Liver (tissue), 3 donors: Measurements from ENCODE around the gene STPG4.

Experiments used
- EGR1 ChIP-seq, 2 donors: IDR thresholded peaks; 2 replicates each; pipeline ENCODE4 v1.6.1; 2016 to 2018; ENCODE audit warnings: antibody characterized with exemption in 2 of 2, low read depth in 2 of 2
- FOXA1 ChIP-seq: IDR thresholded peaks from 2 replicates; pipeline ENCODE4 v1.6.1; 2016; ENCODE audit warnings: antibody characterized with exemption
- GABPA ChIP-seq, 2 donors: IDR thresholded peaks in 1 of 2; conservative IDR thresholded peaks in 1 of 2; 2 replicates each; pipeline ENCODE4 v1.6.1; 2016; ENCODE audit warnings: antibody characterized with exemption in 2 of 2, mild to moderate bottlenecking in 1 of 2, moderate library complexity in 1 of 2
- MAX ChIP-seq: IDR thresholded peaks from 2 replicates; pipeline ENCODE4 v1.6.1; 2016; ENCODE audit warnings: antibody characterized with exemption
- SP1 ChIP-seq: IDR thresholded peaks from 2 replicates; pipeline ENCODE4 v1.6.1; 2018; ENCODE audit warnings: antibody characterized with exemption, mild to moderate bottlenecking
- TF ChIP-seq, protein P1 (sequence below): fragments of 150-350 bp; IDR thresholded peaks from 2 replicates; pipeline ENCODE4 v1.5.1; 2017; ENCODE audit warnings: improper control_type of control experiment, low read depth, low read length; ENCODE audit not compliant: missing input control
- TF ChIP-seq, protein P2 (sequence below): IDR thresholded peaks from 2 replicates; pipeline ENCODE4 v1.6.1; 2016; ENCODE audit warnings: antibody characterized with exemption, mild to moderate bottlenecking
- TF ChIP-seq, protein P3 (sequence below): IDR thresholded peaks from 2 replicates; pipeline ENCODE4 v1.6.1; 2016; ENCODE audit warnings: antibody characterized with exemption
- donor health status: healthy.
- donor health status: healthy.

DNA sequence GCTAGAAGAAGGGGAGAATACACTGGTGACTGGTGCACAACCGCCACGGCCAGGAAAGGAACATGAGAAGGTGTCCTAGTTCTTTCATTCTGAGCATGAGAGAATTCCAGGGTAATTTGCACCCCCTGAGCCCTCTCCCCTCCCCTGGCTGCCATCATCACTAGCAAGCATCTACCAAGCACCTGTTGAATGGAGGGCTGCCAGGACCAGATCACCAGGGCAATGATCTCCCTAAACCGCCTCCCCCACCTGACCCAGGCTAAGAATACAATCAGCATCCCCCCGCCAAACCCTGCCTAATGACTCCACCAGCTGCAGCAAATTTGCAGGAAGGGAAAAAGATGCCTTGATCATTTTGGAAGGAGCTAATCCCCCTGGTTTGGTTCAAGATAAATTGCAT is 100.2 kb downstream of the STPG4 start:
- TF ChIP-seq SP1, result no peak
- TF ChIP-seq, protein P1, sequence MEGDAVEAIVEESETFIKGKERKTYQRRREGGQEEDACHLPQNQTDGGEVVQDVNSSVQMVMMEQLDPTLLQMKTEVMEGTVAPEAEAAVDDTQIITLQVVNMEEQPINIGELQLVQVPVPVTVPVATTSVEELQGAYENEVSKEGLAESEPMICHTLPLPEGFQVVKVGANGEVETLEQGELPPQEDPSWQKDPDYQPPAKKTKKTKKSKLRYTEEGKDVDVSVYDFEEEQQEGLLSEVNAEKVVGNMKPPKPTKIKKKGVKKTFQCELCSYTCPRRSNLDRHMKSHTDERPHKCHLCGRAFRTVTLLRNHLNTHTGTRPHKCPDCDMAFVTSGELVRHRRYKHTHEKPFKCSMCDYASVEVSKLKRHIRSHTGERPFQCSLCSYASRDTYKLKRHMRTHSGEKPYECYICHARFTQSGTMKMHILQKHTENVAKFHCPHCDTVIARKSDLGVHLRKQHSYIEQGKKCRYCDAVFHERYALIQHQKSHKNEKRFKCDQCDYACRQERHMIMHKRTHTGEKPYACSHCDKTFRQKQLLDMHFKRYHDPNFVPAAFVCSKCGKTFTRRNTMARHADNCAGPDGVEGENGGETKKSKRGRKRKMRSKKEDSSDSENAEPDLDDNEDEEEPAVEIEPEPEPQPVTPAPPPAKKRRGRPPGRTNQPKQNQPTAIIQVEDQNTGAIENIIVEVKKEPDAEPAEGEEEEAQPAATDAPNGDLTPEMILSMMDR, result no peak
- TF ChIP-seq, protein P2, sequence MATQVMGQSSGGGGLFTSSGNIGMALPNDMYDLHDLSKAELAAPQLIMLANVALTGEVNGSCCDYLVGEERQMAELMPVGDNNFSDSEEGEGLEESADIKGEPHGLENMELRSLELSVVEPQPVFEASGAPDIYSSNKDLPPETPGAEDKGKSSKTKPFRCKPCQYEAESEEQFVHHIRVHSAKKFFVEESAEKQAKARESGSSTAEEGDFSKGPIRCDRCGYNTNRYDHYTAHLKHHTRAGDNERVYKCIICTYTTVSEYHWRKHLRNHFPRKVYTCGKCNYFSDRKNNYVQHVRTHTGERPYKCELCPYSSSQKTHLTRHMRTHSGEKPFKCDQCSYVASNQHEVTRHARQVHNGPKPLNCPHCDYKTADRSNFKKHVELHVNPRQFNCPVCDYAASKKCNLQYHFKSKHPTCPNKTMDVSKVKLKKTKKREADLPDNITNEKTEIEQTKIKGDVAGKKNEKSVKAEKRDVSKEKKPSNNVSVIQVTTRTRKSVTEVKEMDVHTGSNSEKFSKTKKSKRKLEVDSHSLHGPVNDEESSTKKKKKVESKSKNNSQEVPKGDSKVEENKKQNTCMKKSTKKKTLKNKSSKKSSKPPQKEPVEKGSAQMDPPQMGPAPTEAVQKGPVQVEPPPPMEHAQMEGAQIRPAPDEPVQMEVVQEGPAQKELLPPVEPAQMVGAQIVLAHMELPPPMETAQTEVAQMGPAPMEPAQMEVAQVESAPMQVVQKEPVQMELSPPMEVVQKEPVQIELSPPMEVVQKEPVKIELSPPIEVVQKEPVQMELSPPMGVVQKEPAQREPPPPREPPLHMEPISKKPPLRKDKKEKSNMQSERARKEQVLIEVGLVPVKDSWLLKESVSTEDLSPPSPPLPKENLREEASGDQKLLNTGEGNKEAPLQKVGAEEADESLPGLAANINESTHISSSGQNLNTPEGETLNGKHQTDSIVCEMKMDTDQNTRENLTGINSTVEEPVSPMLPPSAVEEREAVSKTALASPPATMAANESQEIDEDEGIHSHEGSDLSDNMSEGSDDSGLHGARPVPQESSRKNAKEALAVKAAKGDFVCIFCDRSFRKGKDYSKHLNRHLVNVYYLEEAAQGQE, result no peak
- no peak for TF ChIP-seq GABPA (IDR thresholded peaks at IDR 0.05 in 1 of 2, conservative IDR thresholded peaks at IDR 0.05 in 1 of 2)
- TF ChIP-seq EGR1 (IDR thresholded peaks at IDR 0.05; ENCODE audit: low read depth in 2 of 2), result no peak
- no peak for TF ChIP-seq MAX
- TF ChIP-seq, protein P3, sequence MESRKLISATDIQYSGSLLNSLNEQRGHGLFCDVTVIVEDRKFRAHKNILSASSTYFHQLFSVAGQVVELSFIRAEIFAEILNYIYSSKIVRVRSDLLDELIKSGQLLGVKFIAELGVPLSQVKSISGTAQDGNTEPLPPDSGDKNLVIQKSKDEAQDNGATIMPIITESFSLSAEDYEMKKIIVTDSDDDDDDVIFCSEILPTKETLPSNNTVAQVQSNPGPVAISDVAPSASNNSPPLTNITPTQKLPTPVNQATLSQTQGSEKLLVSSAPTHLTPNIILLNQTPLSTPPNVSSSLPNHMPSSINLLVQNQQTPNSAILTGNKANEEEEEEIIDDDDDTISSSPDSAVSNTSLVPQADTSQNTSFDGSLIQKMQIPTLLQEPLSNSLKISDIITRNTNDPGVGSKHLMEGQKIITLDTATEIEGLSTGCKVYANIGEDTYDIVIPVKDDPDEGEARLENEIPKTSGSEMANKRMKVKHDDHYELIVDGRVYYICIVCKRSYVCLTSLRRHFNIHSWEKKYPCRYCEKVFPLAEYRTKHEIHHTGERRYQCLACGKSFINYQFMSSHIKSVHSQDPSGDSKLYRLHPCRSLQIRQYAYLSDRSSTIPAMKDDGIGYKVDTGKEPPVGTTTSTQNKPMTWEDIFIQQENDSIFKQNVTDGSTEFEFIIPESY, result no peak
- TF ChIP-seq FOXA1, result no peak
